ENCODE data around the gene ITPKB.

ITPKB gene

GRCh38 chr1:226636847-226637096, 102.3 kb downstream of the ITPKB start:
- Histone ChIP-seq H3K4me1 (ENCODE audit: control insufficient read depth in 5 of 5, insufficient read depth in 5 of 5, low read length in 5 of 5) (peaks cover 5 to 71% (median 22%) of the 10 kb centered on the region in 5 donors), H3K9me3 (ENCODE audit: control insufficient read depth in 5 of 5, low read length in 5 of 5) (no peaks in the 10 kb centered on the region), H3K27ac (ENCODE audit: low read depth, low read length) (no peak overlapping the region)

DNA sequence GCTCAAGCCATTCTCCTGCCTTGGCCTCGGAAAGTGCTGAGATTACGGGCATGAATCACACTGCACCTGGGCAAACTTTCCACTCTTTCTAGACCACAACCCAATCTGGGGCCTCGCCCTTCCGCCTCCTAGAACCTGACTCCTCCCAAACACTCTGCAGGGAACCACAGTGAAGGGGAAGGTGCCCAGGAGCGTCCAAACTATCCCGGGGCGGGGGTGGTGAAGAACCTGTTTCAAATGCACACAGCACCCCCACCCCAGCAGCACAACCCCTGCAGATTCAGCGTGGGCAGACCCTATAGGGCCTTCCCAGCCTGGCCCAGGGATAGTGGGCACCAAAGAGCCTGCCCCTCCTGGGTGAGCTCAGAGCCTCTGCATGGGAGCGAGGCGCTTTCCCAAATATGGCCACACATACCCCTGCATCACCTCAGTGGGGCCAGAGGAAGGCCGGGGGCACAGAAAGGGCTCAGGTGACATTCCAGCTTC, 103.6 kb downstream of the ITPKB start:
- H3K4me1 ChIP-seq (ENCODE audit: control insufficient read depth in 5 of 5, insufficient read depth in 5 of 5, low read length in 5 of 5): peaks cover 5 to 60% (median 22%) of the 10 kb centered on the region in 5 donors
- H3K36me3 ChIP-seq (ENCODE audit: control insufficient read depth in 5 of 5, insufficient read depth in 5 of 5, low read length in 5 of 5): peaks cover 0 to 69% (median 52%) of the 10 kb centered on the region in 5 donors
- no peak overlapping the region for H3K27ac ChIP-seq (ENCODE audit: low read depth, low read length)

More at GRCh38 chr1:226636847-226637096, 102.3 kb downstream of the ITPKB start:
- peaks cover 0 to 78% (median 62%) of the 10 kb centered on the region in 5 donors for H3K36me3 ChIP-seq (ENCODE audit: control insufficient read depth in 5 of 5, insufficient read depth in 5 of 5, low read length in 5 of 5)
- no peak overlapping the region for H3K4me3 ChIP-seq (ENCODE audit: low read depth in 1 of 5, low read length in 5 of 5)
- H3K9ac ChIP-seq (ENCODE audit: low read length in 5 of 5): no peak overlapping the region
- no peaks in the 10 kb centered on the region for H3K27me3 ChIP-seq (ENCODE audit: control insufficient read depth in 5 of 5, insufficient read depth in 4 of 5, low read length in 5 of 5)

DNA sequence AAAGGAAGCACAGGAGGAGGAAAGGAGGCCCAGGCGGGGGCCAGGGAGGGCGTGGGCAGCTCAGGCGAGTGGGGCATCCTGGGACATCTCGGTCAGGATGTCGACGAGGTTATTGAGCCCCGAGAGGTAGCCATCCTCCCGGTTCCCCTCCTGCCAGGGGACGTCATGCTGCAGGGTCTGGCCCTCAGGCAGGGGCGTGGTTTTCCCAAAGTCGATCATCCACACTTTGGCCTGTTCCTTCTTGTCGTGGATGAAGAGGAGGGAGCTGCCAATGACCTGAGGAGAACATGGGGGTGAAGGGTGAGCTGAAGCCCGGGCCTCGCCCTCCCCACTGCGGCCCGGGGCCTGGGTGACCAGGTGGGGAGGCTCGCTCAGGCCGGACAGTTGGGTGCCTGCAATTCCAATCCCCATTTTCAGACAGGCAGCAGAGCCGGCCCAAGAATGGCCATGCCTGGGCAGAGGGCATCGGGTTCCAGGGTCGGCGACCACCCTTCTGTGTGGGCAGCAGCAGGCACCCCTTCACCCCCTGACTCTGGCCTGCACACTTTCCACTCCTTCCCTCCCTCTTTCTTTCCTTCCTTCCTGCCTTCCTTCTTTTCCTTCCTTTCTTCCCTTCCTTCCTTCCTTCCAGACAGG, 104.4 kb downstream of the ITPKB start:
- no peak overlapping the region for H3K27ac ChIP-seq (ENCODE audit: low read depth, low read length)
- peaks cover 0 to 67% (median 52%) of the 10 kb centered on the region in 5 donors for H3K36me3 ChIP-seq (ENCODE audit: control insufficient read depth in 5 of 5, insufficient read depth in 5 of 5, low read length in 5 of 5)
- H3K4me1 ChIP-seq (ENCODE audit: control insufficient read depth in 5 of 5, insufficient read depth in 5 of 5, low read length in 5 of 5): peaks cover 5 to 57% (median 22%) of the 10 kb centered on the region in 5 donors
- no peak overlapping the region for H3K4me3 ChIP-seq (ENCODE audit: low read depth in 1 of 5, low read length in 5 of 5)
- no peaks in the 10 kb centered on the region for H3K27me3 ChIP-seq (ENCODE audit: control insufficient read depth in 5 of 5, insufficient read depth in 4 of 5, low read length in 5 of 5)
- H3K9me3 ChIP-seq (ENCODE audit: control insufficient read depth in 5 of 5, low read length in 5 of 5): no peaks in the 10 kb centered on the region
- no peak overlapping the region for H3K9ac ChIP-seq (ENCODE audit: low read length in 5 of 5)

More for the DNA sequence above, 103.6 kb downstream of the ITPKB start:
- Histone ChIP-seq H3K27me3 (ENCODE audit: control insufficient read depth in 5 of 5, insufficient read depth in 4 of 5, low read length in 5 of 5) (no peaks in the 10 kb centered on the region), H3K9me3 (ENCODE audit: control insufficient read depth in 5 of 5, low read length in 5 of 5) (no peaks in the 10 kb centered on the region), H3K4me3 (ENCODE audit: low read depth in 1 of 5, low read length in 5 of 5) (no peak overlapping the region), H3K9ac (ENCODE audit: low read length in 5 of 5) (peak overlapping the region in 1 of 5 donors; percentile 29)

DNA sequence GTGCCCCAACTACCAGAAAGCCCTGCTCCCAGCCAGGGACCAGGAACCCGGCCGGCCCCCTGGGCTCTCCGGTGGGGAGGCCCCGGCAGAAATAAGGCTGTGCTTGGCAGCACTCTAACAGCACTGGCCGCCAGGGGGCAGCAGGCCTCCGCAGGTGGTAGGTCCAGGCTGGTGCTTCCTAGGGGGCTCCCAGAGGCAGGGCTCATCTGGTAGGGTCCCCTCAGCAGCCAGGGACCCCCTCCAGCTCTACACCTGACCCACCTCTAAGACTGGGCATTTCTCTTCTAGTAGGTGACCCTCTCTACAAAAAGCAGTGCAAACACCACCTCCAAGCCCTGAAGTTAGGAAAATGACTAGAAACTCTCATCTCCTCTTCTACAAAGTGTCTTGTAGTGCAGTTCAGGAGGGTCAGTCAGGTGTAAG, 104.9 kb downstream of the ITPKB start:
- Histone ChIP-seq H3K4me1 (ENCODE audit: control insufficient read depth in 5 of 5, insufficient read depth in 5 of 5, low read length in 5 of 5) (peaks cover 5 to 57% (median 22%) of the 10 kb centered on the region in 5 donors), H3K27me3 (ENCODE audit: control insufficient read depth in 5 of 5, insufficient read depth in 4 of 5, low read length in 5 of 5) (no peaks in the 10 kb centered on the region), H3K27ac (ENCODE audit: low read depth, low read length) (peak overlapping the region; percentile 8), H3K9ac (ENCODE audit: low read length in 5 of 5) (peak overlapping the region in 1 of 5 donors; percentile 35), H3K9me3 (ENCODE audit: control insufficient read depth in 5 of 5, low read length in 5 of 5) (no peaks in the 10 kb centered on the region), H3K4me3 (ENCODE audit: low read depth in 1 of 5, low read length in 5 of 5) (no peak overlapping the region), H3K36me3 (ENCODE audit: control insufficient read depth in 5 of 5, insufficient read depth in 5 of 5, low read length in 5 of 5) (peaks cover 0 to 62% (median 46%) of the 10 kb centered on the region in 5 donors)

DNA sequence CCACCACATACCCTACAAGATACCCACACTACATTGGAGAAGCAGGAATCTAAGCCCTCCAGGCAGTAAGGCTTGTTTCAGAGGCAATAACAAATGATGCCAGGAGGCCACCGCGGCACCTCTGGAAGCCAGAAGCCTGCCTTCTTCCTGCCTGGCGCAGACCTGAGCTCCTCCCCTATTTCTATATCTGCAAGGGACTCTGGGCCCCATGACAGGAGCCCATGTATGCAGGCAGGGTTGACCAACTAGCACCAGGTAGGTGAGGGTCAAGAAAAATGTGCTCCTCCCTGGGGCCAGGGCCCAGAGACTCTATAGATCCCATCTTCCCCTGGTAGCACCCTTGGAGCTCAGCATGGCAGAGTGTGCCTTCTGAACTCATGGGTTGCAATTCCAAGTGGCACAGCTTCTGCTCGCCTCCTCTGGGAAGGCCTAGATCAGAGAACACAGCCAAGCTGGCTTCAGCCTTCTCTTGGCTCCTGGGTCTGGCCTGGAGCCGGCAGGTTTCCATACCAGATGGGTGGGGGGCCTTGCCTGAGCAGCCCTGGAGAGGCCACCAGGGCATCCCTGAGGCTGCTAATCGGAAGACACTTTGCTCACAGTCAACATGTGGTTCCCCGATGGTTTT, 105.4 kb downstream of the ITPKB start:
- Histone ChIP-seq H3K27ac (ENCODE audit: low read depth, low read length) (peak overlapping the region; percentile 8), H3K9ac (ENCODE audit: low read length in 5 of 5) (peak overlapping the region in 1 of 5 donors; percentile 35), H3K36me3 (ENCODE audit: control insufficient read depth in 5 of 5, insufficient read depth in 5 of 5, low read length in 5 of 5) (peaks cover 0 to 57% (median 44%) of the 10 kb centered on the region in 5 donors), H3K4me3 (ENCODE audit: low read depth in 1 of 5, low read length in 5 of 5) (no peak overlapping the region), H3K9me3 (ENCODE audit: control insufficient read depth in 5 of 5, low read length in 5 of 5) (no peaks in the 10 kb centered on the region), H3K4me1 (ENCODE audit: control insufficient read depth in 5 of 5, insufficient read depth in 5 of 5, low read length in 5 of 5) (peaks cover 5 to 57% (median 22%) of the 10 kb centered on the region in 5 donors), H3K27me3 (ENCODE audit: control insufficient read depth in 5 of 5, insufficient read depth in 4 of 5, low read length in 5 of 5) (no peaks in the 10 kb centered on the region)

GRCh38 chr1:226632922-226633351, 106.1 kb downstream of the ITPKB start:
- H3K9me3 ChIP-seq (ENCODE audit: control insufficient read depth in 5 of 5, low read length in 5 of 5): no peaks in the 10 kb centered on the region
- H3K27ac ChIP-seq (ENCODE audit: low read depth, low read length): no peak overlapping the region
- no peak overlapping the region for H3K4me3 ChIP-seq (ENCODE audit: low read depth in 1 of 5, low read length in 5 of 5)
- H3K36me3 ChIP-seq (ENCODE audit: control insufficient read depth in 5 of 5, insufficient read depth in 5 of 5, low read length in 5 of 5): peaks cover 0 to 50% (median 38%) of the 10 kb centered on the region in 5 donors
- H3K4me1 ChIP-seq (ENCODE audit: control insufficient read depth in 5 of 5, insufficient read depth in 5 of 5, low read length in 5 of 5): peaks cover 3 to 53% (median 15%) of the 10 kb centered on the region in 5 donors
- H3K9ac ChIP-seq (ENCODE audit: low read length in 5 of 5): no peak overlapping the region
- no peaks in the 10 kb centered on the region for H3K27me3 ChIP-seq (ENCODE audit: control insufficient read depth in 5 of 5, insufficient read depth in 4 of 5, low read length in 5 of 5)

DNA sequence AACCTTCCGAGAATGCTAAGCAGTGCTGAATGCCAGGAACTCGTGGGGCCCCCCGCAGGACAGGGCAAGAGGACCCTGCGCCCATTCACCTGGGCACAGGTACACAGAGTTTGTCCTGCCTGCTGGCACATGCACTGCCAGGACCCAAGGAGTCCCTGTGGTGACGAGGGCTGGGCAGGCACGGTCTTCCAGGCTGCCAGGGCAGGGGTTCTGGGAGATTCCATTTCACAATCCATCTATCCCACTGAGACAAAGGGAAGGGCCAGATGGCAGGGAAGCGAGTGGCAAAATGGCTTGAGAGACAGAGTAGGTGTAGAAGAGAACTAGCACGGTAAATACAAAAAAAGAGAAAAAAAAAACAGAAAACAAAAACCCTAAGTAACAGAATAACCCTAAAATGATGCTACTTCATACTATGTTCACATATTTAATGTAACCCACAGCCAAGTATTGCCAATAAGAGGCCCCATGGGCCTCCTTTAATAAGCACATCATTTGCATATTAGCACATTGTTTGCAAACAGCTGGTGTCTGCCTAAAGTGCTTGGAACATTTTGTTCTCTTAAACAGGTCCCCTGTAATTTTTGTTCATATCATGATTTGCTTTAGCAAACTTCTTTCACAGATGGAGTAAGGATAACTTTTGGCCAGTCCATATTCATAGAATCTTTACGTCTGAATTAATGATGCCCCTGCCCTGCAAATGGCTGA, 106.8 kb downstream of the ITPKB start:
- Histone ChIP-seq H3K27me3 (ENCODE audit: control insufficient read depth in 5 of 5, insufficient read depth in 4 of 5, low read length in 5 of 5) (no peaks in the 10 kb centered on the region), H3K36me3 (ENCODE audit: control insufficient read depth in 5 of 5, insufficient read depth in 5 of 5, low read length in 5 of 5) (peaks cover 0 to 45% (median 32%) of the 10 kb centered on the region in 5 donors), H3K9ac (ENCODE audit: low read length in 5 of 5) (no peak overlapping the region), H3K4me1 (ENCODE audit: control insufficient read depth in 5 of 5, insufficient read depth in 5 of 5, low read length in 5 of 5) (peaks cover under 1 to 49% (median 9%) of the 10 kb centered on the region in 5 donors), H3K27ac (ENCODE audit: low read depth, low read length) (no peak overlapping the region), H3K4me3 (ENCODE audit: low read depth in 1 of 5, low read length in 5 of 5) (no peak overlapping the region), H3K9me3 (ENCODE audit: control insufficient read depth in 5 of 5, low read length in 5 of 5) (no peaks in the 10 kb centered on the region)

DNA sequence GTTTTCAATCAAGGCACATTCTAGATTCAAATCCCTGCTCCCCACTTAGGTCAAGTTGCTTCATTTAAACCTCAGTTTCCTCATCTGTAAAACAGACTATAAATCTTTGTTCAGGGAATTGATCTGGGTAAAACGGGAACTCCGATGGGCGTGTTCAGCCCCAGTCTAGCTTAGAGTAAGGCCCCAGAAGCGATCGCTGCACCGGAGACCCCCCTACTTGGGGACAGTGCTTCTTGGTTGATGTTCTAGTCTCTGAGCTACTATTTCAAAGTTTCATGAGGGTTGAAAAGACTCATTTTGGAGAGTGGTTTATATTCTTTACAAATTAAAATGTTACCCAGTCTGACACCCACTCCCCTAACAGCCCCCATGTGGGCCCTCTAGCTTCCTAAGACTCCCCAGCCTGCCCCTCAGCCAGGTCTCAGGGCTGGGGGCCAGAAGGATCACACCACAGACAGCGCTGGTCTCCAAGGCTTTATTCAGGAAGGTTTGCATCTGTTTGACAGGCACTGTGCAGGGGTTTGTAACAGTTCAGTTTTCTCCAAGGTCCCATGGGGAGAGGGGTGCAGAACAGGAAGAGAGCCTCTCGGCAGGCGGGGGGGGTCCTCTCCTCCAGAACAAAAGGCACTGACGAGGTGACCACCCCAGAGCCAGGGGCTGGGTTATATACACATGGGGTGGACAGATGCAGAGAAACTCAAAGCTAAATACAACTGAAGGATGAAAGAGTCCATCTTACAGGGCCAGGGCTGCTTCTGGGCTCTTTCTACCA, 107.7 kb downstream of the ITPKB start:
- no peaks in the 10 kb centered on the region for H3K9me3 ChIP-seq (ENCODE audit: control insufficient read depth in 5 of 5, low read length in 5 of 5)
- no peak overlapping the region for H3K9ac ChIP-seq (ENCODE audit: low read length in 5 of 5)
- H3K27me3 ChIP-seq (ENCODE audit: control insufficient read depth in 5 of 5, insufficient read depth in 4 of 5, low read length in 5 of 5): no peaks in the 10 kb centered on the region
- H3K27ac ChIP-seq (ENCODE audit: low read depth, low read length): no peak overlapping the region
- H3K4me1 ChIP-seq (ENCODE audit: control insufficient read depth in 5 of 5, insufficient read depth in 5 of 5, low read length in 5 of 5): peaks cover 3 to 49% (median 11%) of the 10 kb centered on the region in 5 donors
- peaks cover 0 to 36% (median 23%) of the 10 kb centered on the region in 5 donors for H3K36me3 ChIP-seq (ENCODE audit: control insufficient read depth in 5 of 5, insufficient read depth in 5 of 5, low read length in 5 of 5)
- no peak overlapping the region for H3K4me3 ChIP-seq (ENCODE audit: low read depth in 1 of 5, low read length in 5 of 5)

DNA sequence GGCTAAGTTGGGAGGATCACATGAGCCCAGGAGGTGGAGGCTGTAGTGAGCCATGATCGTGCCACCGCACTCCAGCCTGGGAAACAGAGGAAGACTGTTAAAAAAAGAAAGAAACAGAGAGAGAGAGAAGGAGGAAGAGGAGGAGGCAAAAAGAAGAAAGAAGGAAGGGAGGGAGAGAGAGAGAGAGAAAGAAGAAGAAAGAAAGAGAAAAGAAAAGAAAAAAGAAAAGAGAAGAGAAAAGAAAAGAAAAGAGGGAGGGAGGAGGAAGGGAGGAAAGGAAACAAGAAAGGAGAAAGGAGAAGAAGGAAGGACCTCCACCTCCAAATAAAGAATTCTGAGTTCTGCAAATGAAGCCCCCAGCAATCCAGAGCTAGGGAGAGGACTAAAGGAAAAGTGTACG, 108.5 kb downstream of the ITPKB start:
- H3K36me3 ChIP-seq (ENCODE audit: control insufficient read depth in 5 of 5, insufficient read depth in 5 of 5, low read length in 5 of 5): peaks cover 0 to 28% (median 18%) of the 10 kb centered on the region in 5 donors
- no peak overlapping the region for H3K9ac ChIP-seq (ENCODE audit: low read length in 5 of 5)
- no peaks in the 10 kb centered on the region for H3K27me3 ChIP-seq (ENCODE audit: control insufficient read depth in 5 of 5, insufficient read depth in 4 of 5, low read length in 5 of 5)
- no peaks in the 10 kb centered on the region for H3K9me3 ChIP-seq (ENCODE audit: control insufficient read depth in 5 of 5, low read length in 5 of 5)
- H3K27ac ChIP-seq (ENCODE audit: low read depth, low read length): no peak overlapping the region
- H3K4me3 ChIP-seq (ENCODE audit: low read depth in 1 of 5, low read length in 5 of 5): no peak overlapping the region
- peaks cover 3 to 45% (median 13%) of the 10 kb centered on the region in 5 donors for H3K4me1 ChIP-seq (ENCODE audit: control insufficient read depth in 5 of 5, insufficient read depth in 5 of 5, low read length in 5 of 5)

Measured in subcutaneous abdominal adipose tissue (tissue), 5 donors.